ENCODE results near the gene RGS6.

GRCh38 chr14:72608391-72609204 is 676.4 kb downstream of the RGS6 start:
- TF ChIP-seq YY1 (IDR thresholded peaks at IDR 0.05; ENCODE audit: insufficient read depth, insufficient read length) (no peak), SUZ12 (IDR thresholded peaks at IDR 0.05; ENCODE audit: extremely low read depth, insufficient read depth, insufficient read length) (no peak), ZNF274 (IDR thresholded peaks at IDR 0.05; ENCODE audit: low read depth, low read length) (no peak)
